Spleen (tissue), 11 donors: Measurements from ENCODE around the gene AADAC. TPM values are rescaled to one million over a fixed set of nuclear protein-coding genes. Genes with fewer than 3 reads are reported as not detected.
"Not testable (repeated sequence)": the region's sequence is repeated elsewhere in the genome, so short reads cannot be mapped to it uniquely, and the experiment has no call there.

Experiments used
- DNase-seq: peaks from one replicate; pipeline ENCODE4 v3.0.0-alpha.2; 2020
- H3K27ac ChIP-seq, 8 donors: fragments of 200-600 bp; sonication (generic) in 7 of 8; 1 replicate in 4 of 8; 2 replicates in 4 of 8; pipeline versions ENCODE4 v1.5.0 to v1.8.0; 2016 to 2021; ENCODE audit warnings: inconsistent platforms in 4 of 8, mild to moderate bottlenecking in 4 of 8, moderate library complexity in 1 of 8
- H3K27me3 ChIP-seq, 7 donors: fragments of 200-600 bp; sonication (generic) in 6 of 7; replicated peaks in 1 of 7; 1 replicate in 4 of 7; 2 replicates in 3 of 7; pipeline versions ENCODE4 v1.5.0 to v1.8.0; 2016 to 2021; ENCODE audit warnings: inconsistent platforms in 3 of 7, mild to moderate bottlenecking in 1 of 7
- H3K36me3 ChIP-seq, 6 donors: fragments of 200-600 bp; sonication (generic) in 5 of 6; 1 replicate in 4 of 6; 2 replicates in 2 of 6; pipeline versions ENCODE4 v1.5.0 to v1.8.0; 2016 to 2021; ENCODE audit warnings: inconsistent platforms in 2 of 6
- H3K4me1 ChIP-seq, 6 donors: fragments of 200-600 bp; sonication (generic) in 5 of 6; 1 replicate in 3 of 6; 2 replicates in 3 of 6; pipeline versions ENCODE4 v1.5.0 to v1.8.0; 2016 to 2021; ENCODE audit warnings: inconsistent platforms in 3 of 6
- H3K4me3 ChIP-seq, 8 donors: fragments of 200-600 bp; sonication (generic) in 7 of 8; 1 replicate in 4 of 8; 2 replicates in 4 of 8; pipeline versions ENCODE4 v1.5.0 to v1.8.0; 2016 to 2021; ENCODE audit warnings: inconsistent platforms in 4 of 8, mild to moderate bottlenecking in 4 of 8, moderate library complexity in 2 of 8
- H3K9me3 ChIP-seq, 8 donors: fragments of 200-600 bp; sonication (generic) in 7 of 8; 1 replicate in 4 of 8; 2 replicates in 4 of 8; pipeline versions ENCODE4 v1.5.0 to v1.8.0; 2016 to 2021; ENCODE audit warnings: inconsistent platforms in 4 of 8
- CTCF ChIP-seq, 11 experiments: fragments of 200-600 bp in 7 of 11; fragments of 450-650 bp in 4 of 11; sonication (generic) in 4 of 11; IDR thresholded peaks in 8 of 11; conservative IDR thresholded peaks in 3 of 11; 1 replicate in 7 of 11; 2 replicates in 4 of 11; pipeline versions ENCODE4 v1.4.0 to v1.8.0; 2016 to 2021; ENCODE audit warnings: antibody characterized with exemption in 11 of 11, inconsistent platforms in 4 of 11, mild to moderate bottlenecking in 1 of 11
- POLR2A ChIP-seq, 3 donors: fragments of 450-650 bp; IDR thresholded peaks; one replicate each; pipeline ENCODE4 v1.5.1; 2017; ENCODE audit warnings: antibody characterized with exemption in 3 of 3, mild to moderate bottlenecking in 1 of 3
- POLR2AphosphoS5 ChIP-seq, 3 donors: sonication (generic); formaldehyde crosslinking; IDR thresholded peaks; one replicate each; pipeline ENCODE4 v1.5.1; 2017; ENCODE audit warnings: antibody characterized with exemption in 3 of 3
- WGBS, 5 donors: extraction: QIAGEN DNeasy Blood & Tissue Kit in 3 of 5; methylation state at CpG; one replicate each; pipeline versions ENCODE4 v1.1.5 to v1.1.7; 2013 to 2018; 5-methylcytosine and 5-hydroxymethylcytosine counted together
- intact Hi-C: fragments of 100-400 bp; cut with DNase I; formaldehyde crosslinking; loops from one replicate; pipeline ENCODE4 v1.15.0; 2023; ENCODE audit warnings: low total_unique reads
- polyA plus RNA-seq, 3 donors: library from polyadenylated mRNA; stranded (reverse); fragments of 200-250 nt; gene quantifications; one replicate each; pipeline ENCODE4 v1.2.1, GENCODE V29; 2013
- total RNA-seq, 7 donors: library from RNA; depleted of rRNA in 3 of 7; stranded (reverse); fragments of >200 nt in 3 of 7; fragmentation: NEBNext Ultra II Directional in 4 of 7; extraction: Animal tissue kit (Norgen Biotek cat#: 25700) in 4 of 7; gene quantifications; one replicate each; pipeline versions ENCODE4 v1.1.0 to v1.2.1, GENCODE V29; 2016 to 2021
- donor health status: healthy with polysubstance abuse.
- donor health status: DM: no; HTN: no; CAD: no; lungs with moderate emphysema.
- donor health status: DM: no; HTN: no; CAD: no.
- donor health status: Bipolar disorder and iron deficiency.
- donor health status: healthy.
- donor health status: DM: no; HTN: no; CAD: no.
- donor health status: DM: yes; HTN: yes; CAD: no.

Gene AADAC
- total and polyA plus RNA-seq, 10 donors, result 0.22 TPM; not detected in 9

GRCh38 chr3:151806838-151807237 is 7.1 kb upstream of the AADAC start:
- H3K27me3 ChIP-seq, result no peaks in the 10 kb centered on the region
- TF ChIP-seq POLR2AphosphoS5 (IDR thresholded peaks at IDR 0.05) (no peak), POLR2A (IDR thresholded peaks at IDR 0.05) (no peak), CTCF (IDR thresholded peaks at IDR 0.05 in 8 of 11, conservative IDR thresholded peaks at IDR 0.05 in 3 of 11) (no peak)
- H3K27ac ChIP-seq, result no peak overlapping the region
- peaks cover 0 to 46% (median 22%) of the 10 kb centered on the region in 8 donors for H3K9me3 ChIP-seq
- no peak for DNase-seq
- H3K4me1 ChIP-seq, result no peaks in the 10 kb centered on the region
- WGBS, 5 donors, result 89 to 94% (median 90%) methylated on average over 15 of the region's 15 CpGs
- no peak overlapping the region for H3K4me3 ChIP-seq
- intact Hi-C loops, result no loop called here
- H3K36me3 ChIP-seq, result no peaks in the 10 kb centered on the region

- WGBS, 5 donors, result 86 to 93% (median 89%) methylated on average over 3 of the region's 3 CpGs
- intact Hi-C loops, H3K27ac ChIP-seq, DNase-seq, H3K4me3 ChIP-seq, H3K4me1 ChIP-seq, H3K27me3 ChIP-seq, H3K36me3 ChIP-seq: not testable (repeated sequence)
- H3K9me3 ChIP-seq, result peaks cover 0 to 46% (median 22%) of the 10 kb centered on the region in 8 donors
These were observed 5.0 kb upstream of the AADAC start for GRCh38 chr3:151808926-151809325.

- Histone ChIP-seq H3K4me1 (no peaks in the 10 kb centered on the region), H3K36me3 (no peaks in the 10 kb centered on the region), H3K27ac (no peak overlapping the region), H3K4me3 (no peak overlapping the region), H3K9me3 (peaks cover 0 to 45% (median 22%) of the 10 kb centered on the region in 8 donors), H3K27me3 (no peaks in the 10 kb centered on the region)
- 65 to 84% (median 82%) methylated on average over 2 of the region's 2 CpGs for WGBS, 5 donors
- no peak for DNase-seq
- TF ChIP-seq POLR2AphosphoS5 (IDR thresholded peaks at IDR 0.05) (no peak), CTCF (IDR thresholded peaks at IDR 0.05 in 8 of 11, conservative IDR thresholded peaks at IDR 0.05 in 3 of 11) (no peak), POLR2A (IDR thresholded peaks at IDR 0.05) (no peak)
- intact Hi-C loops, result no loop called here
These were observed 2.4 kb upstream of the AADAC start for GRCh38 chr3:151811474-151811873.

GRCh38 chr3:151814588-151814987 is 672 bp downstream of the AADAC start:
- Histone ChIP-seq H3K27me3 (no peaks in the 10 kb centered on the region), H3K36me3 (no peaks in the 10 kb centered on the region), H3K4me1 (no peaks in the 10 kb centered on the region), H3K9me3 (peaks cover 0 to 14% (median 3%) of the 10 kb centered on the region in 8 donors), H3K4me3 (no peak overlapping the region), H3K27ac (no peak overlapping the region)
- WGBS, 5 donors, result 76 to 94% (median 89%) methylated on average over 3 of the region's 3 CpGs
- DNase-seq, result no peak
- TF ChIP-seq CTCF (IDR thresholded peaks at IDR 0.05 in 8 of 11, conservative IDR thresholded peaks at IDR 0.05 in 3 of 11) (no peak), POLR2A (IDR thresholded peaks at IDR 0.05) (no peak), POLR2AphosphoS5 (IDR thresholded peaks at IDR 0.05) (no peak)
- intact Hi-C loops, result no loop called here

- TF ChIP-seq POLR2A (IDR thresholded peaks at IDR 0.05) (no peak), CTCF (IDR thresholded peaks at IDR 0.05 in 8 of 11, conservative IDR thresholded peaks at IDR 0.05 in 3 of 11) (no peak), POLR2AphosphoS5 (IDR thresholded peaks at IDR 0.05) (no peak)
- 58 to 73% (median 70%) methylated on average over 3 of the region's 3 CpGs for WGBS, 5 donors
- no peak for DNase-seq
These were observed 2.2 kb downstream of the AADAC start for GRCh38 chr3:151816091-151816604.

More at GRCh38 chr3:151816091-151816604, 2.2 kb downstream of the AADAC start:
- H3K27me3 ChIP-seq, result no peaks in the 10 kb centered on the region
- no peaks in the 10 kb centered on the region for H3K36me3 ChIP-seq
- intact Hi-C loops, result no loop called here
- no peaks in the 10 kb centered on the region for H3K4me1 ChIP-seq
- no peak overlapping the region for H3K4me3 ChIP-seq
- no peak overlapping the region for H3K27ac ChIP-seq
- no peaks in the 10 kb centered on the region for H3K9me3 ChIP-seq
